GM12801 (cell line): ENCODE measurements around the gene ARFGEF3.

Experiments
- TF ChIP-seq, protein P1 (sequence below): IDR thresholded peaks from one replicate; pipeline ENCODE4 v1.5.1; 2011; ENCODE audit warnings: control low read depth; ENCODE audit not compliant: insufficient read length; ENCODE audit errors: extremely low read depth

The ARFGEF3 gene

DNA sequence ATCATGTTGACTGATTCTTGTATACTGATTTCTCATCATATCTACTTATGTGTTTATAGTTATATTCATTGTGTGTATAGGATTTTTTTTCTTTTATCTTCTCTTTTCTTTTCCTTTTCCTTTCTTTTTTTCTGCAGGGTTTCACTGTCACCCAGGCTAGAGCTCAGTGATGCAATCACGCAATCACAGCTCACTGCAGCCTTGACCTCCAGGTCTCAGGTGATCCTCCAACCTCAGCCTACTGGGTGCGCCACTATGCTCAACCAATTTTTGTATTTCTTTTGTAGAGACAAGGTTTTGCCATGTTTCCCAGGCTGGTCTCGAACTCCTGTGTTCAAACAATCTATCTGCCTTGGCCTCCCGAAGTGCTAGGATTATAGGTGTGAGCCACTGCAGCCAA is 58.2 kb downstream of the ARFGEF3 start:
- TF ChIP-seq, protein P1, sequence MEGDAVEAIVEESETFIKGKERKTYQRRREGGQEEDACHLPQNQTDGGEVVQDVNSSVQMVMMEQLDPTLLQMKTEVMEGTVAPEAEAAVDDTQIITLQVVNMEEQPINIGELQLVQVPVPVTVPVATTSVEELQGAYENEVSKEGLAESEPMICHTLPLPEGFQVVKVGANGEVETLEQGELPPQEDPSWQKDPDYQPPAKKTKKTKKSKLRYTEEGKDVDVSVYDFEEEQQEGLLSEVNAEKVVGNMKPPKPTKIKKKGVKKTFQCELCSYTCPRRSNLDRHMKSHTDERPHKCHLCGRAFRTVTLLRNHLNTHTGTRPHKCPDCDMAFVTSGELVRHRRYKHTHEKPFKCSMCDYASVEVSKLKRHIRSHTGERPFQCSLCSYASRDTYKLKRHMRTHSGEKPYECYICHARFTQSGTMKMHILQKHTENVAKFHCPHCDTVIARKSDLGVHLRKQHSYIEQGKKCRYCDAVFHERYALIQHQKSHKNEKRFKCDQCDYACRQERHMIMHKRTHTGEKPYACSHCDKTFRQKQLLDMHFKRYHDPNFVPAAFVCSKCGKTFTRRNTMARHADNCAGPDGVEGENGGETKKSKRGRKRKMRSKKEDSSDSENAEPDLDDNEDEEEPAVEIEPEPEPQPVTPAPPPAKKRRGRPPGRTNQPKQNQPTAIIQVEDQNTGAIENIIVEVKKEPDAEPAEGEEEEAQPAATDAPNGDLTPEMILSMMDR: no peak

DNA sequence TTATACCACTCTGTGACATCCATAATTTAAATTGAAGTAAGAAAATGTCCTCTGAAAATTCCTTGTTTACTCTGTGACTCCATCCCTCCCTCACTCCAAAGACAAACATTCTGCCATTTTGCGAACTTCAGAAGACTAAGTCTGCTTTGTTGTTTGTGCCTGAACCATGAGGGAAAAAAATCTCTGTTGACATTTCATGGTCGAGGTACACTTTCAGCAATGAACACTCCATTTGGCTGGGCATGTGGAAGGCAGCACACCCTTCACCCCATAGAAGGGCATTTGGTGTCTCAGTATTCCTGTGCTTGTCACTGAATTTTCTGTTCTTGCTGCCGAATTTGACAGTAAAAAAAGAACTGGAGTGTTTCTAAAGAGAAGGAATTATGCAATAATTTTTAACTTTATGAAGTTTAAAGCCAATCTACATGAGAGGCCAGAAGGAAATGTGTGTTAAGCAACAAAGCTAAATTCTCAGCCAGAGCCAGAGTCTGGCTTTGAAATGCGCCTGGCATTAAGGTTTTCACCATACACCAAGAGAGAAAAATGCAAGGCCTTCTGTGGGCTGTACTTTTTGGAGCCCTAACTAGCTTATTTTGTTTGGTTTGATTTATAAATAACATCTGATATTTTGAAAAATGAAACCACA is 61.3 kb downstream of the ARFGEF3 start:
- TF ChIP-seq, protein P1: no peak

DNA sequence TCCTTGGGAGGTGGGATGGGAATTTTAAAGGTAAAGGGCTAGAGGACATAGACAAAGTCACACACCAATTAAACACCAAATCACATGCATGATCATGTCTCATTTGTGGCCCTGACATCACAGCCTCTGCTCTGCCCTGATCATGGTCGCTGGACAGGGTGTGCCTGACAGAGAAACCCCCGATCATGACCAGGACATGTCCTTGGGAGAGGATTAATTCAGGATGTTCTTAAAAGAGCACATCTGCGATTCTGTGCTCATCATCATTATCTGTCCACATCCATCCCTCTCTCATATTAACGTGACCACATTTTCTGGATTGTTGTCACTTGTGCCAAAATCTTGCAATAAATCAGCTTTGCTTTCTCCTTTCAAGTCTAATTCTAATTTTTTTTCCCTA is 64.2 kb downstream of the ARFGEF3 start:
- TF ChIP-seq, protein P1: no peak

DNA sequence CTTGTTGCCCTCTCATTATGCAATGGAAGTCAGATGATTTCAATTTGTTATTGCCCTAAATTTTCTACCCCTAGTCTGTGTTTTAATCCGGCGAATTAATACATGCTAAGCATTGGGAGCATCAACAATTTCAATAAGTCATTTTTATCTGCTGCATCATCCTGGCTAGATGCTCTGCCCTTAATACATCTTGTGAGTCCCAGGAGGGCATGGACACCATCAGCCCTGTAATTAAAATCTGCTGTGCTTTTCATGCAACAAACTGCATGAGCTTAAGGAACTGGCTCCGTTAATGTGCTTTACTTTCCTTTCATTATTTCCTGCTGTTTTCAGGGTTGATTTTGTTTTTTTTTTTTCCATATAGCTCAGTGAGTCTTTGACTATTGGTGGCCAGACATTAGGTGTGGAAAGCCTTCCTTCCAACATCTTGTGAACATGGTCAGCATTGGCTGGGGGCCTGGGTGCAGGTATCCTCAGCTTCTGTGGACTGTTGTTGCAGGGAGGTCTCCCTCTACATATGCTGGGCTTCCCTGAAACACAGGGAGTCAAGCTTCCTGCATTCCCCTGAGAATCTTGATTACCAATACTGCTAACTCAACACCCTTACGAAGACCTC is 65.1 kb downstream of the ARFGEF3 start:
- TF ChIP-seq, protein P1: no peak

DNA sequence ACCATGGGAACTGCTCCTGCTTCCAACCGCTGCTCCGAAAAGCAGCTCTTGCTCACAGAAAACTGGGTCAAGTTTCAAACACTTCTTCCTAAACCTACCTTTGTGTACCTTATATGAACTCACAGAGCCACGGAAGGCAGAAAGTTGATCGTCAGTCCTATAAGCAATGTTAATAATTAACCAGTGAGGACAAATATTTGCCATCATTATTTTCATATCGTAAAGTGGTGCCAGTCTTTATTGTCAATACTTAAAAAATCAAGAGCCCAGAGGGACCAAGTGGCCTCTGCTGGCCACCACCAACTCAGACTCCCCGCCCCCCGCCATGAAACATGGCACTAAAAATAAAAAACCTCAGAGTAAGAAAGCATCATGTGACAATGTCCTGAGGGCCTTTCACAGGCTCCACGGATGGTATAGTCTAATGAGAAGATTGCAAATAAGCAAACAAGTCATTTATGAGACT is 65.6 kb downstream of the ARFGEF3 start:
- TF ChIP-seq, protein P1: no peak

DNA sequence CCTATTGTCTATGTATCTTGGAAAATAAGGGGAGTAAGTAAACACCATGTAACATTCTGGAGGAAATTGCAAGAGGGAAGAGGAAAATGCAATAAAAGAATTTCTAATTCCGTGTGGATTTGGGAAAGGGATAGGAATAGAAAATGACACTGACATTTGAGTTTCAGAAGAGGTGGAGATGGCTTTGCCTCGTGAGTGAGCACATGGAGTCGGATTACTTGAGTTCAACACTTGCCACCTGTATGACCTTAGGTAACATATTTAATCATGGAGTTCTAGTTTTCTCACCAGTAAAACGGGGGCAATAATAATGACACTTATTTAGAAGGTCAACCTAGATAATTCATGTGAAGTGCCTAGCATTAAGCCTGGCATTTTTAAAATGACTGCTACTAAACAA is 67.3 kb downstream of the ARFGEF3 start:
- TF ChIP-seq, protein P1: no peak

DNA sequence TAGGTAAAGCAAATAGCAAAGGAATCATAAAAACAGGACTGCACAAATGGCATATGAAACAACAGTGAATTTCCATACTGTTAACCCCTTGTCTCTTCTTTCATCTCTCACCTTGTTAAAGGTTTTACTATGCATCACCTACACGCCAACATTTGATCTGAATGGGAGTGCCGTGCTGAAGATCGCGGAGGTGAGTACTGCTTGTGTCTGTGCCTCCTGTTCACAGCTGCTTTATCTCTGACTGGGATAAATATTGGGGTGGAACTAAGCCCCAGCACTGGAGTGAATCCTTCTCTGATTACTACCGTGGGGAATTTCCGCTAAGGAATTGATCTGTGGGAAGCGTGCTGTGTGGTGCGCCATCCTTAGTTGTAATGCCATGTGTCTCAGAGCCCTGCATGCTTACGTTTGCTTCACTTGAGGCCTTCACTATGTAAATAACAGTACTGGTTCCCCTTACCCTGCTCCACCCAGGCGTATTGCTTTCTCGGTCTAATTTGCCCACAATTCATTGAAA is 68.0 kb downstream of the ARFGEF3 start:
- TF ChIP-seq, protein P1: no peak
